Erythroblast (primary cell): ENCODE measurements around the gene NANP.
A peak's percentile ranks its signal among the peaks of the same experiment; 100 is the strongest.
"Not testable (repeated sequence)": the region's sequence is repeated elsewhere in the genome, so short reads cannot be mapped to it uniquely, and the experiment has no call there.

ENCODE experiments used
- DNase-seq, 2 experiments: peaks; one replicate each; lab custom pipeline; 2025; lab: John Stamatoyannopoulos, UW
- GATA1 ChIP-seq: IDR thresholded peaks from 2 replicates; pipeline ENCODE4 v1.6.1; 2011; ENCODE audit warnings: low read depth, mild to moderate bottlenecking, control low read depth, low read length, moderate library complexity
- POLR2A ChIP-seq: IDR thresholded peaks from 2 replicates; pipeline ENCODE4 v1.6.1; 2011; ENCODE audit warnings: mild to moderate bottlenecking, low read length

NANP gene

GRCh38 chr20:25592135-25592852, 31.5 kb downstream of the NANP start:
- DNase-seq, result no peak
- TF ChIP-seq GATA1, result no peak
- TF ChIP-seq POLR2A, result no peak

- DNase-seq, result not testable (repeated sequence)
Observed at GRCh38 chr20:25590778-25591177, 33.0 kb downstream of the NANP start.

- no peak for DNase-seq
- TF ChIP-seq GATA1, result no peak
- no peak for TF ChIP-seq POLR2A
Observed at GRCh38 chr20:25588491-25588890, 35.3 kb downstream of the NANP start.

GRCh38 chr20:25587536-25587935, 36.3 kb downstream of the NANP start:
- TF ChIP-seq GATA1 (no peak), POLR2A (no peak)
- no peak for DNase-seq

- no peak for DNase-seq
- TF ChIP-seq POLR2A, result no peak
- no peak for TF ChIP-seq GATA1
Observed at GRCh38 chr20:25586877-25587276, 36.9 kb downstream of the NANP start.

- TF ChIP-seq GATA1 (no peak), POLR2A (no peak)
- peak; percentile 22 to 27 for DNase-seq
Observed at GRCh38 chr20:25584905-25585704, 38.7 kb downstream of the NANP start, which contains the start of gene NINL. TSS of gene NINL (minus strand) at chr20:25585531. CDS start at chr20:25526587, 58,944 bp downstream.

- DNase-seq, result not testable (repeated sequence)
Observed at GRCh38 chr20:25583607-25584006, 40.2 kb downstream of the NANP start.

- DNase-seq, result no peak
- TF ChIP-seq POLR2A, result no peak
- no peak for TF ChIP-seq GATA1
Observed at GRCh38 chr20:25580711-25581110, 43.1 kb downstream of the NANP start.

GRCh38 chr20:25579081-25579770, 44.6 kb downstream of the NANP start:
- DNase-seq, result no peak
- TF ChIP-seq POLR2A, result no peak
- TF ChIP-seq GATA1, result no peak

- TF ChIP-seq GATA1, result no peak
- DNase-seq, result no peak
Observed at GRCh38 chr20:25576783-25577530, 46.9 kb downstream of the NANP start.

GRCh38 chr20:25574411-25574810, 49.4 kb downstream of the NANP start:
- TF ChIP-seq POLR2A, result no peak
- TF ChIP-seq GATA1, result no peak
- no peak for DNase-seq

GRCh38 chr20:25573288-25574251, 50.2 kb downstream of the NANP start:
- TF ChIP-seq POLR2A (no peak), GATA1 (no peak)
- no peak for DNase-seq
